ENCODE results near the gene SLC22A14. TPM values are rescaled to one million over a fixed set of nuclear protein-coding genes. Genes with fewer than 3 reads are reported as not detected.

The SLC22A14 gene
- total RNA-seq, 4 donors from 2014 or later, result 0.19 to 0.53 TPM; not detected in 2

- Histone ChIP-seq H3K36me3 (no peaks in the 10 kb centered on the region), H3K4me1 (no peaks in the 10 kb centered on the region), H3K27me3 (peaks cover 0 to 10% (median 0%) of the 10 kb centered on the region in 4 donors), H3K4me3 (no peak overlapping the region), H3K27ac (no peak overlapping the region), H3K9me3 (peaks cover 0 to 6% (median 0%) of the 10 kb centered on the region in 3 donors)
- intact Hi-C loops (cut with DNase I), result no loop called here
- DNase-seq, result no peak
- no peak for TF ChIP-seq CTCF (IDR thresholded peaks at IDR 0.05)
- TF ChIP-seq POLR2A (IDR thresholded peaks at IDR 0.05), result no peak
Observed at GRCh38 chr3:38327335-38328009, 45.4 kb downstream of the SLC22A14 start.

- intact Hi-C loops (cut with DNase I), result no loop called here
- no peak overlapping the region for H3K4me3 ChIP-seq
- no peaks in the 10 kb centered on the region for H3K4me1 ChIP-seq
- TF ChIP-seq CTCF (IDR thresholded peaks at IDR 0.05), result no peak
- TF ChIP-seq POLR2A (IDR thresholded peaks at IDR 0.05), result no peak
- H3K27me3 ChIP-seq, result no peaks in the 10 kb centered on the region
- WGBS, 2 donors, result 69 to 76% methylated on average over 4 of the region's 4 CpGs
- no peaks in the 10 kb centered on the region for H3K36me3 ChIP-seq
- H3K9me3 ChIP-seq, result peaks cover 0 to 6% (median 0%) of the 10 kb centered on the region in 3 donors
- no peak overlapping the region for H3K27ac ChIP-seq
- DNase-seq, result no peak
Observed at GRCh38 chr3:38331257-38332022, 49.3 kb downstream of the SLC22A14 start.

- intact Hi-C loops (cut with DNase I), result no loop called here
- Histone ChIP-seq H3K36me3 (no peaks in the 10 kb centered on the region), H3K9me3 (peaks cover 0 to 3% (median 0%) of the 10 kb centered on the region in 3 donors), H3K27ac (no peak overlapping the region), H3K27me3 (no peaks in the 10 kb centered on the region), H3K4me1 (no peaks in the 10 kb centered on the region), H3K4me3 (no peak overlapping the region)
- TF ChIP-seq POLR2A (IDR thresholded peaks at IDR 0.05), result no peak
- TF ChIP-seq CTCF (IDR thresholded peaks at IDR 0.05), result no peak
- no peak for DNase-seq
- 54% methylated on average over 3 of the region's 3 CpGs for WGBS, 2 donors
Observed at GRCh38 chr3:38332201-38332600, 50.1 kb downstream of the SLC22A14 start.

GRCh38 chr3:38334142-38335055, 52.3 kb downstream of the SLC22A14 start:
- no peak for DNase-seq
- whole genome bisulfite sequencing, 2 donors, result 62 to 69% methylated on average over 5 of the region's 5 CpGs
- Histone ChIP-seq H3K27ac (no peak overlapping the region), H3K4me1 (no peaks in the 10 kb centered on the region), H3K36me3 (no peaks in the 10 kb centered on the region), H3K4me3 (no peak overlapping the region), H3K9me3 (no peaks in the 10 kb centered on the region), H3K27me3 (peaks cover 0 to 4% (median 0%) of the 10 kb centered on the region in 4 donors)
- intact Hi-C loops (cut with DNase I), result no loop called here
- TF ChIP-seq POLR2A (IDR thresholded peaks at IDR 0.05) (no peak), CTCF (IDR thresholded peaks at IDR 0.05) (no peak)
